Natural killer cell (primary cell): Measurements from ENCODE around the gene BBS1. TPM values are rescaled to one million over a fixed set of nuclear protein-coding genes. Genes with fewer than 3 reads are reported as not detected.

ENCODE experiments used
- total RNA-seq, 4 donors: library from RNA; stranded (reverse); fragments of 120-200 nt in 1 of 4; gene quantifications; one replicate each; pipeline versions ENCODE4 v1.2.3 to v1.2.4, GENCODE V29; 2013 to 2022

Gene BBS1
- total RNA-seq, 3 donors from 2014 or later (not counting 1 experiment from before 2014, with no cell fraction given) = 12.5 to 22.5 (median 18.1) TPM

Other genes with a start within 250 kb of the BBS1 start
- 100 to 1,000 TPM; 116 to 144 (median 132) TPM for gene RAB1B, start 242.0 kb upstream of the BBS1 start, total RNA-seq
- gene CNIH2, start 232.5 kb upstream of the BBS1 start, total RNA-seq = 1 to 10 TPM; 6.3 to 8.8 (median 7.1) TPM
- 10 to 100 TPM; 21.9 to 28.5 (median 23.6) TPM for gene YIF1A, start 221.5 kb upstream of the BBS1 start, total RNA-seq
- gene TMEM151A, start 218.7 kb upstream of the BBS1 start, total RNA-seq = not detected
- gene CD248, start 193.6 kb upstream of the BBS1 start, total RNA-seq = under 1 TPM; 0.23 to 0.40 (median 0.32) TPM
- 1 to 10 TPM; 1.3 to 7.9 (median 2.5) TPM for gene RIN1, start 174.2 kb upstream of the BBS1 start, total RNA-seq
- gene BRMS1, start 165.5 kb upstream of the BBS1 start, total RNA-seq = 10 to 100 TPM; 48.1 to 55.6 (median 48.2) TPM
- 1 to 10 TPM; 2.0 to 4.2 (median 2.5) TPM for gene B4GAT1, start 163.0 kb upstream of the BBS1 start, total RNA-seq
- gene SLC29A2, start 138.9 kb upstream of the BBS1 start, total RNA-seq = 1 to 10 TPM; 1.5 to 1.8 (median 1.6) TPM
- gene NPAS4, start 89.6 kb upstream of the BBS1 start, total RNA-seq = not detected
- 10 to 100 TPM; 20.7 to 24.2 (median 23.9) TPM for gene MRPL11, start 71.8 kb upstream of the BBS1 start, total RNA-seq
- gene PELI3, start 43.7 kb upstream of the BBS1 start, total RNA-seq = 1 to 10 TPM; 5.3 to 6.3 (median 5.6) TPM
- gene DPP3, start 30.2 kb upstream of the BBS1 start, total RNA-seq = 10 to 100 TPM; 37.4 to 42.9 (median 38.6) TPM
- gene ZDHHC24, start 35.4 kb downstream of the BBS1 start, total RNA-seq = 10 to 100 TPM; 18.5 to 34.9 (median 28.9) TPM
- under 1 TPM; 0.33 to 1.00 (median 0.50) TPM for gene ACTN3, start 36.3 kb downstream of the BBS1 start, total RNA-seq
- gene CTSF, start 58.0 kb downstream of the BBS1 start, total RNA-seq = 10 to 100 TPM; 17.1 to 27.0 (median 24.8) TPM
- gene CCDC87, start 82.4 kb downstream of the BBS1 start, total RNA-seq = under 1 TPM; 0.40 to 0.68 (median 0.49) TPM
- gene CCS, start 82.5 kb downstream of the BBS1 start, total RNA-seq = 10 to 100 TPM; 27.1 to 35.6 (median 32.4) TPM
- 100 to 1,000 TPM; 289 to 325 (median 307) TPM for gene RBM14, start 106.0 kb downstream of the BBS1 start, total RNA-seq
- gene RBM4, start 128.1 kb downstream of the BBS1 start, total RNA-seq = 100 to 1,000 TPM; 219 to 241 (median 224) TPM
- 10 to 100 TPM; 11.1 to 23.0 (median 12.4) TPM for gene RBM4B, start 167.3 kb downstream of the BBS1 start, total RNA-seq
- gene SPTBN2, start 218.6 kb downstream of the BBS1 start, total RNA-seq = 1 to 10 TPM in 1 of 3 donors, not detected in 2; 1.1 TPM